ENCODE results near the gene KIFC1.

KIFC1 gene

DNA sequence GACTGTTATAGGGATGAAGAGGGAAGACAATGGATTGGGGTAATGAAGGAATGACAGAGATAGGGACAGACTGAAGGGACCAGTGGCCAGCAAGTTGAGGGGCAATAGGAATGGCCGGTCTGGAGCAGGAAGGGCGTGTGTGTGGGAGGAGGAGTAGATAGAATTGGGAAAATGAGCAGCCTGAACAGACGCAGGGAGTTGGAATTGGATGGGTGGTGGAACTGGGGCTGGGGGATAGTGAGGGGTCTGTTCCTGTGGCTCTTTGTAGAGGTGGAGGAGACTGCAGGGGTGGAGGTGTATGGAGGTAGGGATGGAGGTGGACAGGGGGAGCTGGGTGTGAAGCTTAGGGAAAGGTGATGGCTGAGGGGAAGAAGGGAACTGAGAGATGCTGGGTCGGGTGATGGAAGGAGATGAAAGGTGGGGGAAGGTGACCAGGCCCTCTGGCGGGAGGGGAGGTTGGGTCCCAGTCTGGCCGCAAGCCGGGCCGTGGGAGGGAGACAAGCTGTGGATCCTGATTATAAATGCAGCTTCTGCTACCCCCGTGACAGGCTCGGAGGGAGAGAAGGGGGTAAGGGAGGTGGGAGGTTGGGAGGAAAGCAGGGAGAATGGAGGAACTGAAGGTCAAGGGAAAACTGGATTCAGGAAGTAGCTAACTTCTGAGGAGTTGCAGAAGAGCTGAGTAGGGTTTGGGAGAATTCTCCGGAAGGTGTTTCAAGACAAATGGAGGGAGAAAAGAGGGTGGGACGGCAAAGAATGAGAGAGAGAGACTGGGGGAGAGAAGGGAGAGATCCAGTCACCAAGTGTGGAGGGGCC is 33.4 kb downstream of the KIFC1 start:
- in situ Hi-C loops (cut with HindIII; ENCODE audit: low sequenced_read_pairs) = no loop called here
- peak overlapping the region; percentile 55 for H3K4me3 ChIP-seq (ENCODE audit: low read depth, low read length)
- DNase-seq (ENCODE audit: low read depth, low spot score) = no peak
- TF ChIP-seq, protein P1, sequence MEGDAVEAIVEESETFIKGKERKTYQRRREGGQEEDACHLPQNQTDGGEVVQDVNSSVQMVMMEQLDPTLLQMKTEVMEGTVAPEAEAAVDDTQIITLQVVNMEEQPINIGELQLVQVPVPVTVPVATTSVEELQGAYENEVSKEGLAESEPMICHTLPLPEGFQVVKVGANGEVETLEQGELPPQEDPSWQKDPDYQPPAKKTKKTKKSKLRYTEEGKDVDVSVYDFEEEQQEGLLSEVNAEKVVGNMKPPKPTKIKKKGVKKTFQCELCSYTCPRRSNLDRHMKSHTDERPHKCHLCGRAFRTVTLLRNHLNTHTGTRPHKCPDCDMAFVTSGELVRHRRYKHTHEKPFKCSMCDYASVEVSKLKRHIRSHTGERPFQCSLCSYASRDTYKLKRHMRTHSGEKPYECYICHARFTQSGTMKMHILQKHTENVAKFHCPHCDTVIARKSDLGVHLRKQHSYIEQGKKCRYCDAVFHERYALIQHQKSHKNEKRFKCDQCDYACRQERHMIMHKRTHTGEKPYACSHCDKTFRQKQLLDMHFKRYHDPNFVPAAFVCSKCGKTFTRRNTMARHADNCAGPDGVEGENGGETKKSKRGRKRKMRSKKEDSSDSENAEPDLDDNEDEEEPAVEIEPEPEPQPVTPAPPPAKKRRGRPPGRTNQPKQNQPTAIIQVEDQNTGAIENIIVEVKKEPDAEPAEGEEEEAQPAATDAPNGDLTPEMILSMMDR (IDR thresholded peaks at IDR 0.05; ENCODE audit: low read depth, low read length) = no peak

DNA sequence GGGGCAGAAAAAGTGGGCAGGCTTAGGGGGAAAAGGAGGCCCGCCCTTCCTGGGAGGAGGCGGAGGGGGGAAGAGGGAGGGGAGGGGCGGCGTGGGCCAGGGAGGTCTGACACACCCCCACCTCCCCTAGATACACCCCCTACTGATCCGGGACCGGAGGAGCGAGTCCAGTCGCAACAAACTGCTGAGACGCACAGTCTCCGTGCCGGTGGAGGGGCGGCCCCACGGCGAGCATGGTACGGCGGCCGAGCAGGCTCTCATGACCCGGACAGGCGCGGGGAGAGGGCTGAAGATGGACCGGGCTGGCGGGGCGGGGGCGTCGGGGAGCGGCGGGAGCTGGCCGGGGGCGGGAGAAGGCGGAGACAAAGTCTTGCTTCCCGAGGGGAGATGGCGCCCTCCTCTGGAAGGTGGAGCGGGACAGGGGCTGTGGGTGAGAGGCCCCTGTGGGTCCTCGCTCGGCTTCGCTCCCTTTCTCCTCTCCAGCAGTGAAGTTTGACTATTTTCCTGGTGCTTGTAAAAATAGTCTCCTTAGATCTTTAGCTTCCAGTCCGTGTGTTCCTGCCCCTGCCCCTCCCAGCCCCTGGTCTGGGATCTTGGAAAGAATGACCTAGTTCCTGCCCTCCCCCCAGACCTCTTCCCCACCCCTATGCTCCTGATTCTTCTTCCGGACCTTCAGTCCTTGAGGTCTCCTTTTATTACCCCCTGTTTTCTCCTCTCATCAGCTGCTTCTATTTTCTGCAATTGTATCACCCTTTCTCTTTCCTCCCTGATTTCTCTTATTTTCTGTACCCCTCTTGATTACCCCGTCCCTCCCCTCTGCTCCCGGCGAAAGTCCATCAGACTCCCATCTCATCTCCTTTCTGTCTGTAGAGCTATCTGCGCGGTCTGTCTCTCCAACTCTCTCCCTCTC is 34.3 kb downstream of the KIFC1 start:
- peak overlapping the region; percentile 55 for H3K4me3 ChIP-seq (ENCODE audit: low read depth, low read length)
- in situ Hi-C loops (cut with HindIII; ENCODE audit: low sequenced_read_pairs) = no loop called here
- DNase-seq (ENCODE audit: low read depth, low spot score) = peak; percentile 86
- TF ChIP-seq, protein P1 (IDR thresholded peaks at IDR 0.05; ENCODE audit: low read depth, low read length) = peak; percentile 68

DNA sequence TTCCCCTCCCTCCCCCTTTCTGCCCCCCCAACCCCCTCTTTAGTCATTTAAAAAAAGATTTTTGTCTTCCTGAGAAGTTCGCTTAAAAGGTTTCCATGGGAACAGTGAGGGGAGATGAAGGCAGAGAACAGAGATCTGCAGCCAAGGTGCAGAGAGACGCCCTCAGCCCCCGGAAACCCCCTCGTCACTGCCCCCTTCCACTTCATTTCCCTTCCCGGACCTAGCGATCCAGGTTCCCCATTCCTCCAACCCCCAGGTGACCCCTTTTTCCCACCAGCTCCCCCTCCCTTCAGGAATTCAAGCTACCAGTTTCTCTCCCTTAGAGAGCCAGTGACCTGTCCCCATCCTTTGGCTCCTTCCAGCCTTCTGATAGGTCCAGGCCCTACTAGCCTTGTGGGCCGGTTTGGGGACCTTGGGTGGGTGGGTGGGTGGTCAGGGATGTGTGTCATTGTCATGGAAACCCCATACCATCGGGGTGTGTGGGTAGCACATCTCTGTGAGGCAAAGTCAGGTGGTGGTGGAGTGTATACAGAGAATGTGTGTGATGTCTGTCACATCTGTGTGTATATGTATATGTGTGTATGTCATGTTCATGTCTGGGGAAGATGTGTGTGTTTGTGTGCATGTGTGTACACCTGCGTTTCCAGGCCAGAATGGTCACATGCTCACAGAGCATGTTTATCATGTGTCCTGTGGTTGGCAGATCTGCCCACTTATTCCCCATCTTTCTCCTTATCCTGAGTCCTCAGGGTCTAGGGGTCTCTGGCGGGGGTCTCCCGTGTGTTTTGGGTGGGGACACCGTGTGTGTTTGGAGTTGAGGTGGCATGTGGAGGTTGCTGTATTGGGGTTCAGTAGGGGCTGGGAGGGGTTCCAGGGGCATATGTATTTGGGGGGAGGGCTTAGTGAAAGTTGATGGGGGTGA is 35.2 kb downstream of the KIFC1 start:
- H3K4me3 ChIP-seq (ENCODE audit: low read depth, low read length) = peak overlapping the region; percentile 55
- no peak for DNase-seq (ENCODE audit: low read depth, low spot score)
- TF ChIP-seq, protein P1 (IDR thresholded peaks at IDR 0.05; ENCODE audit: low read depth, low read length) = no peak
- in situ Hi-C loops (cut with HindIII; ENCODE audit: low sequenced_read_pairs) = no loop called here

DNA sequence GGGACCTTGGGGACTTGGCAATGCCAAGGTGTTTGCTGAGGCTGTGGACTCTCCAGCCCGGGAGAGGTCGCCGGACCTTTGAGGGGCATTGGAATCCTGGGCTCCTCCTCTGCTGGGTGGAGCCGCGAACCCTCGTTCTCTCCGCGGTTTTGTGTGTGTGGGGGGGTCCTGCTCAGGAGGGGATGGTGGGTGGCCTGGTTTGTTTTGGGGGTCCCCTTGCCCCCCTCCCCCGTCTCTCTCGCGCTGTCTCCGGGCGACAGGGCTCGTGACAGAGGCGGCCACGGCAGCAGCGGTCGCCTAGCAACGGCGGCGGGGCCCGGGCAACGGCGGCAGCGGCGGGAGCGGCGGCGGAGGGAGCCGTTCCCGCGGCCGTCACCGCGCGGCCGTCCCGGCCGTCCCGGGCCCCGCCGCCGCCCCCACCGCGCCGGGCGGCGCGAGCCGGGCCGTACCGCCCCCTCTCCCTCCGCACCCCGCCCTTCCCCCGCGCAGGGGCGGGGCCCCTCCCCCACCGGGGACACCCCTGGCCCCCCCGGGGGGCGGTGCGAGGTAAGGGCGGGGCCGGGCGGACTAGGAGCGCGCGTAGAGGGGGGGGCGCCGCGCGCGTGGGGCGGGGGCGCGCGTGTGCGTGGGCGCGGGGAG is 36.1 kb downstream of the KIFC1 start:
- TF ChIP-seq, protein P1 (IDR thresholded peaks at IDR 0.05; ENCODE audit: low read depth, low read length) = no peak
- no peak for DNase-seq (ENCODE audit: low read depth, low spot score)
- H3K4me3 ChIP-seq (ENCODE audit: low read depth, low read length) = peak overlapping the region; percentile 55
- in situ Hi-C loops (cut with HindIII; ENCODE audit: low sequenced_read_pairs) = no loop called here

DNA sequence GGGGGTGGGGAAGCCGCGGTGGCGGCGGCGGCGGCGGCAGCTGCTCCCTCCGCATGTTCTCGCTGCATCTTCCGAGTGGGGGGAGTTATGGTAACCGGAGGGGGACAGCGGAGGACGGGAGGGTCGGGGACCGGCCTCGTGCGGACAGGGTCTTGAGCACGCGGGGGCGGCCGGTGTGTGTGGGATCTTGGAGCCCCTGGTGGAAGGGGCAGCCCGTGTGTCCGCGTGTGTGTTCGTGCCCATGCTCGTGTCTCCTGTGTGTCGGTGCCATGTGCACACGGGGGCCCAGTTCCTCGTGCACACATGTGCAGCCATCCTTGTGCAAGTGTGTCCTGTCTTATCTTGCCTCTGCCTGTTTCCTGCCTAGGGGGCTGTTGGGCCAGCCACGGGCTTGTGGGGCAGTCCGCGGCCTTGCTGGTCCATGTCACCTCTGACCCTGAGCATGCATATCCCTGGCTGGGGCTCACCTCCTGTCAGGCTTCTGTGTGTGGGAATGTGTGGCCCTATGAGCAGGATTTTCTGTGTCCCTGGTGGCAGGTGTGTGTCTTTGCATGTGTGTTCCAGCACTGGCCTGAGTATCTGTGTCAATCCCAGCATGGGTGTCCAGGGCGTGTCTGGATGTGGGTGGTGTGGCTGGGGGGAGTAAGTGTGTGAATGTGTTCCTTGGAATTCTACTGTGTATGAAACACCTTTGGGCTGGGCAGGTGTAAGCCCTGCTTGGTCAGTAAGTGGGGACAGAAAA is 36.8 kb downstream of the KIFC1 start:
- in situ Hi-C loops (cut with HindIII; ENCODE audit: low sequenced_read_pairs) = no loop called here
- TF ChIP-seq, protein P1 (IDR thresholded peaks at IDR 0.05; ENCODE audit: low read depth, low read length) = peak; percentile 30
- peak overlapping the region; percentile 55 for H3K4me3 ChIP-seq (ENCODE audit: low read depth, low read length)
- DNase-seq (ENCODE audit: low read depth, low spot score) = no peak
